Astrocyte of the cerebellum (primary cell): Measurements from ENCODE around the gene EPS8L1.
"Not testable (repeated sequence)": the region's sequence is repeated elsewhere in the genome, so short reads cannot be mapped to it uniquely, and the experiment has no call there.

Source experiments
- DNase-seq: peaks from one replicate; pipeline ENCODE4 v3.0.0-alpha.2; 2011; ENCODE audit warnings: low read depth
- H3K4me3 ChIP-seq: 2 replicates; pipeline ENCODE4 v1.5.1; 2011; ENCODE audit warnings: mild to moderate bottlenecking, low read depth, low read length, moderate library complexity
- in situ Hi-C: cut with HindIII; loops from 2 replicates; pipeline ENCODE4 v1.10.0; 2017; ENCODE audit warnings: low sequenced_read_pairs
- TF ChIP-seq, protein P1 (sequence below): IDR thresholded peaks from 2 replicates; pipeline ENCODE4 v1.5.1; 2012; ENCODE audit warnings: low read length, low read depth, moderate library complexity, mild to moderate bottlenecking; ENCODE audit errors: missing control alignments

The EPS8L1 gene

DNA sequence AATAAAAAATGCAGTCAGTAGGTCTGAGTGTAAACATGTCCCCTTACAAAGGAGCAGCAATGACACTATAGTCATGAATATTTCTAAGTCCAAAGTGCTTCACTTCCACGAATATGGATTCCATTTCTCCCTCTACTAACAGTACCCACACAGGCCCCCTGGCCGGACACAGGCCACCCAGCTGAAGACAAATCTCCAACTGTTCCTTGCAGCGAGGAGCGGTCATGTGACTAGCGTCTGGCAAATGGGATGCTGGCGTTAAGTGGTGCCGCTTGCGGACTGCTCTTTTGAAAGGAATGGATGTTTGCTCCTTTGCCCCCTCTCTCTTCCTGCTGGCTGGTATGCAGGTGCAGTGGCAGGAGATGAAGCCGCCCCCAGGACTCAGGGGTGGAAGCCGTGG is 25.6 kb downstream of the EPS8L1 start:
- in situ Hi-C loops, result no loop called here
- TF ChIP-seq, protein P1, sequence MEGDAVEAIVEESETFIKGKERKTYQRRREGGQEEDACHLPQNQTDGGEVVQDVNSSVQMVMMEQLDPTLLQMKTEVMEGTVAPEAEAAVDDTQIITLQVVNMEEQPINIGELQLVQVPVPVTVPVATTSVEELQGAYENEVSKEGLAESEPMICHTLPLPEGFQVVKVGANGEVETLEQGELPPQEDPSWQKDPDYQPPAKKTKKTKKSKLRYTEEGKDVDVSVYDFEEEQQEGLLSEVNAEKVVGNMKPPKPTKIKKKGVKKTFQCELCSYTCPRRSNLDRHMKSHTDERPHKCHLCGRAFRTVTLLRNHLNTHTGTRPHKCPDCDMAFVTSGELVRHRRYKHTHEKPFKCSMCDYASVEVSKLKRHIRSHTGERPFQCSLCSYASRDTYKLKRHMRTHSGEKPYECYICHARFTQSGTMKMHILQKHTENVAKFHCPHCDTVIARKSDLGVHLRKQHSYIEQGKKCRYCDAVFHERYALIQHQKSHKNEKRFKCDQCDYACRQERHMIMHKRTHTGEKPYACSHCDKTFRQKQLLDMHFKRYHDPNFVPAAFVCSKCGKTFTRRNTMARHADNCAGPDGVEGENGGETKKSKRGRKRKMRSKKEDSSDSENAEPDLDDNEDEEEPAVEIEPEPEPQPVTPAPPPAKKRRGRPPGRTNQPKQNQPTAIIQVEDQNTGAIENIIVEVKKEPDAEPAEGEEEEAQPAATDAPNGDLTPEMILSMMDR, result no peak
- DNase-seq, result no peak
- H3K4me3 ChIP-seq, result no peak overlapping the region

DNA sequence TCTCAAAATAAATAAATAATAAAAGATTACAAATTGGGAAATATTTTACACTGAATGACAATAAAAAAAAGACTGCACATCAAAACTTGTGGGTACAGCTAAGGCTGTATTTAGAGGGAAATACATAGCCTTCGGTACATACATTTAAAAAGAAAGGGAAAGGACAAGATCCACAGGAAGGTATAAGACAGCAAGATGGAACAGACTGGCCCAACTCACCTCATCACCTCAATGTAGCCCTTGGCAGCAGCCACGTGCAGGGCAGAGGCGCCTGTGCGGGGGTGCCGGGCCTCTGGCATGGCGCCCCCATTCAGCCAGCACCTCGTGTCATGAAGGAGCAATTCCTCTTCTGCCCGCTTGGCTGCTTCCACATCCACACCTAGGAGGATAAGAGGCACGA is 27.5 kb downstream of the EPS8L1 start:
- no peak overlapping the region for H3K4me3 ChIP-seq
- in situ Hi-C loops, result no loop called here
- TF ChIP-seq, protein P1, result no peak
- DNase-seq, result no peak

DNA sequence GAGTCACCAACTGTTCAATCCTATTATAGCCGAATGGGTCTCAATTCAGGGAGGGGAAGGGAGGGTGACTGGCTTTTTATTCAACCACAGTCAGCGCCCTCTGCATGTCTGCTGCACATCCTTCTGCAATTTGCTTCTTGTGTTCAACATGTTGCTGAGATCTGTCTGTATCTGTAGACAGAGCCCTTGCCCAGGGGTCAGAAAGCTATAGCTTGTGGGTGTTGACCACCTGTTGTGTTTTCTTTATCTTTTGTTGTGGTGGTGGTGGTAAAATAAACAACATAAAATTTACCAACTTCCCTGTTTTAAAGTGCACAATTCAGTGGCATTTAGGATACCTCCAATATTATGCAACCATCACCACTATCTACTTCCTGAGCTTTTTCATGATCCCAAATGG is 29.6 kb downstream of the EPS8L1 start:
- in situ Hi-C loops, result no loop called here
- TF ChIP-seq, protein P1, result no peak

DNA sequence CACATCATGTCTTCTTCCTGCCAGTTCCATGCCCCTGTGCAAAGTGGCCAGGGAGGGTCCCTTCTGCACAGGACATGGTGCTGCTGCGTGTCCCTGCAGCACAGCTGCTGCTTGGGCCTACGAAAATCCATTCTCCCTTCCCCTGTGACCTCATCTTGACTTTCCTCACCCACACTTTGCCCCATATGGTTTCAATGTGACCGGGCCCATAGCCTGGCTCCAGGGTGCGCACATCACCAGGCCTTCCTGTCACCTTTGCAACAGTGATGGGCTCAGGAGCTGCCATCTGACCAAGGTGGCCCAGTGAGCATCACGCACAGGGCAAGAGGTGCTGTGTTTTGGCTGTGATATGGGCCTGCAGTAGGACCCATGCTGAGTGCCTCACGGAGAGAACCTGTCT is 30.9 kb downstream of the EPS8L1 start:
- in situ Hi-C loops, result no loop called here
- H3K4me3 ChIP-seq, result no peak overlapping the region
- TF ChIP-seq, protein P1, result no peak
- DNase-seq, result no peak

More for the DNA sequence above, 29.6 kb downstream of the EPS8L1 start:
- H3K4me3 ChIP-seq, result no peak overlapping the region
- no peak for DNase-seq

DNA sequence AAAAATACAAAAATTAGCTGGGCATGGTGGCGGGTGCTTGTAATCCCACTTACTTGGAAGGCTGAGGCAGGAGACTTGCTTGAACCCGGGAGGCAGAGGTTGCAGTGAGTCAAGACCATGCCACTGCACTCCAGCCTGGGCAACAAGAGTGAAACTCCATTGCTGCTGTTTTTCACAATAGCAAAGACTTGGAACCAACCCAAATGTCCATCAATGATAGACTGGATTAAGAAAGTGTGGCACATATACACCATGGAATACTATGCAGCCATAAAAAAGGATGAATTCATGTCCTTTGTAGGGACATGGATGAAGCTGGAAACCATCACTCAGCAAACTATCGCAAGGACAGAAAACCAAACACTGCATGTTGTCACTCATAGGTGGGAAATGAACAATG is 31.6 kb downstream of the EPS8L1 start:
- in situ Hi-C loops, DNase-seq, H3K4me3 ChIP-seq: not testable (repeated sequence)

DNA sequence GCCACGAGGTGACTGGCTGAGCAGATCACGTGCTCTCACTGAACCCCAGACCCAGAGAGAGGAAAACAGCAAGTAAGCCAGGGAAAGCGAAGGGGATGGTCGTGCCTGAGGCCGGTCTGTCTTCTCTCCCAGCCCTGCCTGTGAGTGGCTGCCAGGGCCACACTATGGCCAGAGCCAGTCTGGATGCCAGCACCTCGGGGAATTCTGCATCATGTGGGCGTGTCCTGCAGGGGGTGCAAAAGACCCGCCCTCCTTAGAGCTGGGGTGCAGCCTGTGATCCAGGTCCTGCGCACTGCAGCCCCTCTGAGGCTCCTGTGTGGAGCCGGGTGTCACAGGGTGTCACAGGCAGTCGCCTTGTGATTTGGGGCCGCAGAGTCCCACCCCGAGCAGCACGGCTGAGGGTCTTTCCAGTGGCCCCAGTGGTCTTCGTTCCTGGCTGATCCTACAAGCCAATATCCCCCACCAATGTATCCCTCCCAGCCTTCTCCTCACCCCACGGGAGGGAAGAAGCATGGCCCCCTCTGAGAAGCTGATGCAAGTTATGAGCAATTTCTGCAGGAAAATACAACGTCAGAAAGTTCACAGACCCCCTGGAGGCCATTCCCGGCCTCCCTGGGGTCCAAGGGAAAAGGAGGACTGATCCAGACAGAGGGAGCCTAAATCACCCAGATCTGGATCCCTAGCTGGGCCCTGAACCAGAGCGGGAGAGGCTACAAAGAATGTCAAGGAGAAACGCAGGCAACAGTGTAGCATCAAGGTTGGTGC is 34.0 kb downstream of the EPS8L1 start:
- DNase-seq, result no peak

DNA sequence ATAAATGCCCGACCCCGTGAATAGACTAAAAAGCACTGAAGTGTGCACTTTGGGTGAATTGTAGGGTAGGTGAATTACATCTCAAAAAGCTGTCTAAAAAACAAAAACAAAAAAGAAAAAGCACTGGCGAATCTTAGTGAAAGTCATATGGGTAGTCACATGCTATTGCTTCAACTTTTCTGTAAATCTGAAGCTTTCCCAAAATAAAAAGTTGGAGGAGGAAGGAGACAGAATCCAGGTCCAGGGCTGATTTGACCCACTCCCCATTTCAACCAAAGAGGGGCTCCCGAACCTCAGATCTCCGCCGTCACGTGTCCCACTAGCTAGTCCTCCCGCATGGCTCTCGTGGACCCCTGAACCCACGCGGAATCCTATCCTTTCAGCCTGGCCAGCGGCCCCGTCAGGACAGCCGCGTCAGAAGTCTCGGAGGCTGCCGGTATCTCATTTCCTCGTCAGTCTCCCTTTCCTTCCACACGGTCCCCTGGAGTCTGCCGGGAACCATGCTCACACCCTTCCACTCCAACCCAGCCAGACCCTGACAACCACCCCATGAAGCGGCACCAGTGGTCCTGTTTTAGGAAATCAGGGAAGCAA is 35.7 kb downstream of the EPS8L1 start:
- DNase-seq, result no peak
- H3K4me3 ChIP-seq, result no peak overlapping the region
- in situ Hi-C loops, result no loop called here
- TF ChIP-seq, protein P1, result no peak

More for the DNA sequence above, 34.0 kb downstream of the EPS8L1 start:
- H3K4me3 ChIP-seq, result no peak overlapping the region
- TF ChIP-seq, protein P1, result no peak
- in situ Hi-C loops, result no loop called here
